ENCODE measurements around the gene GZMM.

DNA sequence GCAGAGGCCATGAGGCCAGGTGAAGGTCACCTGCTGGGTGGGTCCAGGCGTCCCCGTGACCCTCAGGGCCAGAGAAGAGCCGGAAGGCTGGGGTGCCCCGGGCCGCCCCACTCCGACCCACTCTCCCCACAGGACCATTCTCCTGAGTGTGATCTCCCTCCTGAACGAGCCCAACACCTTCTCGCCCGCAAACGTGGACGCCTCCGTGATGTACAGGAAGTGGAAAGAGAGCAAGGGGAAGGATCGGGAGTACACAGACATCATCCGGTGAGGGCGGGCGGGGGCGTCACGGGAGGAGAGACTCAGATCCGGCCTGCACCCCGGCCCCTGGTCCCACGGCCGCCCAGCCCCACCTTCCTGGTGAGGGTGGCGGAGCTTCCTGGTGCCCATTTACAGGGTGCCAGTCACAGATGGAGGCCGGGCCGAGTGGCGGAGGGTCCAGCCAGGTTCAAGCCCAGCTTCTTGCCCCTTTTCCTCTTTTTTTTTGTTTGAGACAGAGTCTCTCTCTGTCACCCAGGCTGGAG is 6.9 kb upstream of the GZMM start:
- TF ChIP-seq, protein P1, sequence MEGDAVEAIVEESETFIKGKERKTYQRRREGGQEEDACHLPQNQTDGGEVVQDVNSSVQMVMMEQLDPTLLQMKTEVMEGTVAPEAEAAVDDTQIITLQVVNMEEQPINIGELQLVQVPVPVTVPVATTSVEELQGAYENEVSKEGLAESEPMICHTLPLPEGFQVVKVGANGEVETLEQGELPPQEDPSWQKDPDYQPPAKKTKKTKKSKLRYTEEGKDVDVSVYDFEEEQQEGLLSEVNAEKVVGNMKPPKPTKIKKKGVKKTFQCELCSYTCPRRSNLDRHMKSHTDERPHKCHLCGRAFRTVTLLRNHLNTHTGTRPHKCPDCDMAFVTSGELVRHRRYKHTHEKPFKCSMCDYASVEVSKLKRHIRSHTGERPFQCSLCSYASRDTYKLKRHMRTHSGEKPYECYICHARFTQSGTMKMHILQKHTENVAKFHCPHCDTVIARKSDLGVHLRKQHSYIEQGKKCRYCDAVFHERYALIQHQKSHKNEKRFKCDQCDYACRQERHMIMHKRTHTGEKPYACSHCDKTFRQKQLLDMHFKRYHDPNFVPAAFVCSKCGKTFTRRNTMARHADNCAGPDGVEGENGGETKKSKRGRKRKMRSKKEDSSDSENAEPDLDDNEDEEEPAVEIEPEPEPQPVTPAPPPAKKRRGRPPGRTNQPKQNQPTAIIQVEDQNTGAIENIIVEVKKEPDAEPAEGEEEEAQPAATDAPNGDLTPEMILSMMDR (IDR thresholded peaks at IDR 0.05 in 8 of 11, conservative IDR thresholded peaks at IDR 0.05 in 3 of 11) = no peak
- no peak for TF ChIP-seq POLR2A (IDR thresholded peaks at IDR 0.05)
- TF ChIP-seq POLR2AphosphoS5 (IDR thresholded peaks at IDR 0.05) = no peak

Data from spleen (tissue), 7 donors.